Right renal pelvis (tissue), 4 donors: ENCODE data around the gene SYCP1. TPM values are rescaled to one million over a fixed set of nuclear protein-coding genes. Genes with fewer than 3 reads are reported as not detected.
"Not testable (repeated sequence)": the region's sequence is repeated elsewhere in the genome, so short reads cannot be mapped to it uniquely, and the experiment has no call there.

ENCODE experiments used
- DNase-seq, 4 donors: peaks; one replicate each; pipeline ENCODE4 v3.0.0-alpha.2; 2013; ENCODE audit warnings: low read depth in 4 of 4, low spot score in 3 of 4, missing footprints in 1 of 4
- polyA plus RNA-seq, 4 donors: library from polyadenylated mRNA; unstranded; fragments of 120-200 nt; gene quantifications; one replicate each; pipeline ENCODE4 v1.2.1, GENCODE V29; 2013; ENCODE audit not compliant: insufficient read length in 4 of 4

The SYCP1 gene, protein sequence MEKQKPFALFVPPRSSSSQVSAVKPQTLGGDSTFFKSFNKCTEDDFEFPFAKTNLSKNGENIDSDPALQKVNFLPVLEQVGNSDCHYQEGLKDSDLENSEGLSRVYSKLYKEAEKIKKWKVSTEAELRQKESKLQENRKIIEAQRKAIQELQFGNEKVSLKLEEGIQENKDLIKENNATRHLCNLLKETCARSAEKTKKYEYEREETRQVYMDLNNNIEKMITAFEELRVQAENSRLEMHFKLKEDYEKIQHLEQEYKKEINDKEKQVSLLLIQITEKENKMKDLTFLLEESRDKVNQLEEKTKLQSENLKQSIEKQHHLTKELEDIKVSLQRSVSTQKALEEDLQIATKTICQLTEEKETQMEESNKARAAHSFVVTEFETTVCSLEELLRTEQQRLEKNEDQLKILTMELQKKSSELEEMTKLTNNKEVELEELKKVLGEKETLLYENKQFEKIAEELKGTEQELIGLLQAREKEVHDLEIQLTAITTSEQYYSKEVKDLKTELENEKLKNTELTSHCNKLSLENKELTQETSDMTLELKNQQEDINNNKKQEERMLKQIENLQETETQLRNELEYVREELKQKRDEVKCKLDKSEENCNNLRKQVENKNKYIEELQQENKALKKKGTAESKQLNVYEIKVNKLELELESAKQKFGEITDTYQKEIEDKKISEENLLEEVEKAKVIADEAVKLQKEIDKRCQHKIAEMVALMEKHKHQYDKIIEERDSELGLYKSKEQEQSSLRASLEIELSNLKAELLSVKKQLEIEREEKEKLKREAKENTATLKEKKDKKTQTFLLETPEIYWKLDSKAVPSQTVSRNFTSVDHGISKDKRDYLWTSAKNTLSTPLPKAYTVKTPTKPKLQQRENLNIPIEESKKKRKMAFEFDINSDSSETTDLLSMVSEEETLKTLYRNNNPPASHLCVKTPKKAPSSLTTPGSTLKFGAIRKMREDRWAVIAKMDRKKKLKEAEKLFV
- polyA plus RNA-seq: under 1 TPM; 0.11 to 0.39 (median 0.23) TPM

GRCh38 chr1:114854693-114855320 lies at the start of gene SYCP1:
TSS of gene SYCP1 (plus strand) at chr1:114854863. CDS start at chr1:114855465, 602 bp downstream.
- no peak for DNase-seq

- DNase-seq: no peak
Measured at GRCh38 chr1:114819869-114820268, 34.8 kb upstream of the SYCP1 start.

DNA sequence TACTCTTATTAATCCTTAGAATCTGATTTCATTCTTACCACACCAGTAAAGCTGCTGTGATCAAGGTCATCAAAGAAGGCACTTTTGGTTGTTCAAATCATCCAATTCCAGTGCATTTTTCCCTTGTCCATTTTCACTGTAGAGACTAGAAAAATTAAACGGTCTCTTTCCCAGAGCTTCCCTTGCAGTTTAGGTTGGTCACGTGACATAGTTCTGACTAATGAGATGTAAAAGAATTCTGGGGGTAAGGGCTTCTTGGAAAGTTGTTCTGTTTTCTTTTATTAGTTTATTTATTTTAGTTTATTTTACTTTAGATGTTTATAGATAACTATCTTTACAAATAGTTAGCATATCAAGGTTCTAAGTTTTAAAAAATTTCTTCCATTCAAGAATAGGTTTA lies 34.3 kb upstream of the SYCP1 start:
- no peak for DNase-seq

GRCh38 chr1:114821978-114822377 lies 32.7 kb upstream of the SYCP1 start:
- no peak for DNase-seq

DNA sequence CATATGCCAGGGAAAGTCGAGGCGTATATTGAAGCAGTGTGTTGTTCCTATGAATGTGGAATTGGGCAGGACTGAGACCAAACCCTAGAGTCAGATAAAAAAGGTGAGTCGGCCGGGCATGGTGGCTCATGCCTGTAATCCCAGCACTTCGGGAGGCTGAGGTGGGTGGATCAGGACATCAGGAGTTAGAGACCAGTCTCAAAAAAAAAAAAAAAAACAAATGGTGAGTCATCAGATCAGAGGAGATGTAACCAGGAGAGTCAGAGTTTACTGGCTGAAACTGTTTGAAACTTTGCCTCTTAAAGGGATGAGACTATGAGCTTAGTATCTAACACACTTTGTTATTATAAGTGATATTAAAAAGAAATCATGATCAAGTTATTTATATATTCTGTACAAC lies 26.4 kb upstream of the SYCP1 start:
- no peak for DNase-seq

GRCh38 chr1:114830075-114830474 lies 24.6 kb upstream of the SYCP1 start:
- DNase-seq: not testable (repeated sequence)

DNA sequence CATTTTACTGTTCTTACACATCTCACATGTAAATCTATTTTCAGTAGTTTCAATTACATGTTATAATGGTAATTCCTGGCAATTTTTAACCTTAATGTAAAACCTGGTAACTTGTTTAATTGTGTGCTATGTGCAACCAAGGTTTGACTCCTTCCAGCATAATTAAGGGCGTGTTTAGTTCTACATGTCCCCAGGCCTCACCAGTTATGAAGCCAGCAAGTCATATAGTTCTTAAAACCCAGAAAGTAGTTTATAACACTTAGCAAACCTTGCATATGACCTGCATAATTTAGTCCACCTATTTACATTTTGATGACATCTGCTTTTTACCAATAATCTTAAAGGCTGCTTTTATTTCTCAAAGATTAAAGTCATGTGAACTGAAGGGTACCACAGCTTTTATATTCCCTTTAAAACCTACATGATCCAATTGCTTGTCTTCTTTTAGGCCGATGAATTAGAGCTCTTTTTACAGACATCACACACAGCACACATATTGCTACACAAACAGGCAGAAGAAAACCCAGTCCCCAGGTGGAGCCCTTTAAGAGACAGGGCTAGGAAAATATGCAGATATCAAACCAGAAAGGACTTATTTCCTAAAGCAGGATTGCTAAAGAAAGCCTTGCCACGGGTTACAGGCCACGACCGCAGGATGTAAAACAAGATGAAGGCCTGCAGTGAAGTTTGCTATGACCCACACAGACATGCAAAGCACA lies 23.2 kb upstream of the SYCP1 start:
- no peak for DNase-seq

GRCh38 chr1:114832057-114832456 lies 22.6 kb upstream of the SYCP1 start:
- DNase-seq: no peak

DNA sequence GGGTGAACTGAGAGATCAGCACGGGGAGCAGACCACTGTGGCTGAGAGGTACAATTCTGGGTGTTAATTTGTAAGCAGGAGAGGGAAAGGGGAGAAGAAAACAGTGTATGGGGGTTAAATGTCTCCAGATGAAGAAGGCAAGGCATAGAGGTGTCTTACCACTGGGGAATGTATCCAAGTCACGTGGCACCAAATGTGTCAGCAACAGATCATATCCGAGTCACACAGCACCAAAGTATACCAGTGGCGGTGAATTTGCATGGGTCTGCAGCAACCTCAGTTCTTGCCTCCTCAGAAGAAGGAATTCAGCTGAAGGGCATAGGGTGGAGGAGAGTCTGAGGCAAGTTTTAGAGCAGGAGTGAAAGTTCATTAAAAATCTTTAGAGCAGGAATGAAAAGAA lies 21.2 kb upstream of the SYCP1 start:
- DNase-seq: no peak

DNA sequence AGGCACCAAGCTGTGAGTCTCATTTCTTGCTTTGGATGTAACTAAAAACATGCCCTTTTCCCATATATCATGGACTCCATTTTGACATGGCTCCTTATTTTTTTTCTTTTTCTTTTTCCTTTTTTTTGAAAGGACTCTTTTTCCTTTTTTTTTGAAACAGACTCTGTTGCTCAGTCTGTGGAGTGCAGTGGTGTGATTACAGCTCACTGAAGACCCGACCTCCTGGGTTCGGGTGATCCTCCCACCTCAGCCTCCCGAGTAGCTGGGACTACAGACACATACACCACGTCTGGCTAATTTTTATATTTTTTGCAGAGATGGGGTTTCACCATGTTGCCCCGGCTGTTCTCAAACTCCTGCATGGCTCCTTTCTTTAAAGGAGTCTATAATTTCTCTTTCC lies 10.4 kb upstream of the SYCP1 start:
- no peak for DNase-seq

DNA sequence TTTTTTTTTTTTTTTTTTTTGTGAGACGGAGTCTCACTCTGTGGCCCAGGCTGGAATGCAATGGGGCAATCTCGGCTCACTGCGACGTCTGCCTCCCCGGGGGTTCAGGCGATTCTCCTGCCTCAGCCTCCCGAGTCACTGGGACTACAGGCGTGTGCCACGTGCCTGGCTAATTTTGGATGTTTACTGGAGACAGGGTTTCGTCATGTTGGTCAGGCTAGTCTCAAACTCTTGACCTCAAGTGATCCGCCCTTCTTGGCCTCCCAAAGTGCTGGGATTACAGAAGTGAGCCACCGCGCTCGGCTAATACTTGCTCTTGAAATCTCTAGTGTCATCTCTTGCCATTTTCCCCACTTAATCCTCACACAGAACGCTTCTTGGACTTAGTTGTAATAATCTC lies 1.1 kb upstream of the SYCP1 start:
- DNase-seq: no peak

DNA sequence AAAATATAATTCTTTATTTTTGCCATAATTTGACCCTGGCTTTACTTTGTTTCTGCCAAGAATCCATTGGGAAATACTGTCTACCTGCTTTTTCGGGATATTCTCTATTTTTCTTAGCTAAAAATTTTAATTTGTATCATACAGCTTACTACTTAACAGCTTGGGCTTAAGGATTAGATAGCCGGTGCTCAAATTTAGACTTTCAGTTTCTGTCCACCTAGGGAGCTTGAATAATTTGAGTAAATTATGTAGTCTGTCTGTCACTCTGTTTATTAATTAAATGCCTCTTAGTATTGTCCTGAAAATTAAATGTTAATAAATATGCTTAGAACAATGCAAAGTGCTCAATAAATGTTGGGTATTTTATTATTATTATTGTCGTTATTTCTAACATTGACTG lies 6.7 kb downstream of the SYCP1 start:
- DNase-seq: no peak

DNA sequence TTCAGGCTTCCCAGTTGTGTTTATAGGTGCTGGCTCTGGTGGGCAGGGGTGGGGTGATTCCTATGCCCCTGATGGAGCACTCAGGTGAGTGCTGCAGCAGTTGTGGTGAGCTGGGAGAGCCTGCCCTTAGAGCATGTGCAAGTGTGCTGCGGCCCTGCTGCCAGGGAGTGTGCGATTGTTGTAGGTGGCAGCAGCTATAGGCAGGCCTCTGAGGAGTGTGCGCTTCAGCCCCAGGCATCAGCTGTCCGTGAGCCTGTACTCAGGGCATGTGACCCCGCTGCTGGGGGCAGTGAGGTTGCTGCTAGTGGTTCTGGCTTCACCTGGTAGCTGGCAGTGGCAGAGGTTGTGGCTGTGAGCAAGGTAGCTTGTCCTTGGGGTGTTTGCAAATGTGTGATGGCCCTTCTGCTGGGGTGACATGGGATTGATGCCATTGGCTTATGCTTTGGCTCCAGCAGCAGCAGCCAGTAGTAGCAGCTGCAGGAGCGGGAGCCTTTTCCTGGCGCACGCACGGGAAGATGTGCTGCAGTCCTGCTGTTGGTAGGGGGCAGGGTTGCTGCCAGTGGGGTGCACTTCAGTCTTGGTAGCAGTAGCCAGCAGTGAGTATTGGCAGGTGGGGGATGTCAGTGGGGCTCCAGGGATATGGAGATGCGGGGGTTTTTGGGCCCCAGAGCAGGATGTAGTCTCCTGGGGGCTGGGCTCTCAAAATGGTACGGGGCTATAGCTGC lies 37.7 kb downstream of the SYCP1 start:
- no peak for DNase-seq

DNA sequence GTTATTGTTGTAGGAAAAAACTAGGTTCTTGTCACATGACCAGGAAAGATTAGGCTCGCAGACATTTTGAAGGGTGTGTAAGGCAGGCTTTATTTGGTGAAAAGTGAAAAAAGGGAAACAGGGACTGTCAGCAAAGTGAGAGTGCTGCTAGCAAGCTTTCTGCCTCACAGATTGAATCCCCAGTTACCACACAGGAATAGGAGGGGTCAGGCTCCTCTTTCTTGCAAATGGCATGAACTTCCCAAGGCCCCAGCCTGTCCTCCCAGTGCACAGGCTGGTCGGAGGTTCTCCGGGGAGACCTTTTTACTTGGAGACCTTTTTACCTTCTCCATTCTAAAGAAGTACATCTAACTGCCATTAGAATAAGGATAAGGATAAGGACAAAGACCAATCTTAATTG lies 42.1 kb downstream of the SYCP1 start:
- DNase-seq: no peak

GRCh38 chr1:114901814-114902213 lies 47.2 kb downstream of the SYCP1 start:
- DNase-seq: no peak

GRCh38 chr1:114902343-114902742 lies 47.7 kb downstream of the SYCP1 start:
- no peak for DNase-seq

GRCh38 chr1:114903480-114903879 lies 48.8 kb downstream of the SYCP1 start:
- no peak for DNase-seq

GRCh38 chr1:114915720-114916119 lies 61.1 kb downstream of the SYCP1 start:
- DNase-seq: not testable (repeated sequence)

DNA sequence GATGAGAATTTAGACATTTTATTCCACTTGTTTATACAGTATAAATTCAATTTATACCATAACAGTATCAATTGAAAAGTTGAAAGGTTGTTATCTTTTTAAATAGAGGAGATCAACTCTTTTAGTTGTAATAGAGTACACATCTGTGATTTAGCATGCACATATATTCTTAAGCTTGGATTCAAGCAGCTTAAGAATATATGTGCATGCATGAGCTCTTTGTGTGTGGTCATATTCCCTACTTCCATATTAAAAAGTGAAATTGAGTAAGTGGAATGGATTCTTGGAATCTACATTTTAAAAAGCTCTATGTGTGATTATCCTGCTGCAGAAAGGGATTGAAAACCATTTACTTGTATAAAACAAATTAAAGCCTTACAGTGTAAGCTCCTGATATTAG lies 71.9 kb downstream of the SYCP1 start:
- DNase-seq: no peak

- no peak for DNase-seq
Measured at GRCh38 chr1:114927401-114927800, 72.7 kb downstream of the SYCP1 start.
